H9 (cell line): ENCODE measurements around the gene TAS2R42. TPM values are rescaled to one million over a fixed set of nuclear protein-coding genes. Genes with fewer than 3 reads are reported as not detected.

Experiments
- DNase-seq: peaks from one replicate; pipeline ENCODE4 v3.0.0-alpha.2; 2017
- H2AFZ ChIP-seq: one replicate; pipeline ENCODE4 v1.6.1; 2013; ENCODE audit warnings: mild to moderate bottlenecking, low read length, control low read depth, moderate library complexity
- H2AK5ac ChIP-seq: 2 replicates; pipeline ENCODE4 v1.6.1; 2013; ENCODE audit warnings: low read length, control low read depth, mixed read lengths; ENCODE audit not compliant: insufficient read length
- H2BK120ac ChIP-seq: one replicate; pipeline ENCODE4 v1.6.1; 2013; ENCODE audit warnings: low read depth, mild to moderate bottlenecking, low read length, control low read depth, inconsistent platforms; ENCODE audit not compliant: poor library complexity, severe bottlenecking
- H2BK12ac ChIP-seq: 2 replicates; pipeline ENCODE4 v1.6.1; 2013; ENCODE audit warnings: low read length, control low read depth, mixed read lengths, low read depth; ENCODE audit not compliant: insufficient read length
- H2BK15ac ChIP-seq: 2 replicates; pipeline ENCODE4 v1.6.1; 2013; ENCODE audit warnings: low read depth, low read length, control low read depth
- H2BK20ac ChIP-seq: one replicate; pipeline ENCODE4 v1.6.1; 2013; ENCODE audit warnings: low read depth, mild to moderate bottlenecking, low read length, control low read depth, inconsistent platforms; ENCODE audit not compliant: poor library complexity, severe bottlenecking
- H2BK5ac ChIP-seq: 2 replicates; pipeline ENCODE4 v1.6.1; 2013; ENCODE audit warnings: low read length, control low read depth, mixed read lengths; ENCODE audit not compliant: insufficient read length
- H3K14ac ChIP-seq: 2 replicates; pipeline ENCODE4 v1.6.1; 2013; ENCODE audit warnings: low read length, control low read depth; ENCODE audit not compliant: insufficient read depth
- H3K18ac ChIP-seq: 2 replicates; pipeline ENCODE4 v1.6.1; 2013; ENCODE audit warnings: low read depth, mild to moderate bottlenecking, mixed read lengths, low read length, control low read depth; ENCODE audit not compliant: insufficient read length
- H3K23ac ChIP-seq: 2 replicates; pipeline ENCODE4 v1.6.1; 2013; ENCODE audit warnings: low read length, control low read depth, mixed read lengths, low read depth; ENCODE audit not compliant: insufficient read length
- H3K23me2 ChIP-seq: 2 replicates; pipeline ENCODE4 v1.6.1; 2013; ENCODE audit warnings: low read depth, mild to moderate bottlenecking, mixed read lengths, low read length, control low read depth; ENCODE audit not compliant: insufficient read length, poor library complexity, severe bottlenecking
- H3K27ac ChIP-seq: 2 replicates; pipeline ENCODE4 v1.5.1; 2013; ENCODE audit warnings: low read length, control low read depth, mixed read lengths, low read depth; ENCODE audit not compliant: insufficient read length
- H3K27me3 ChIP-seq: 2 replicates; pipeline ENCODE4 v1.6.1; 2013; ENCODE audit warnings: low read length, control low read depth, inconsistent platforms; ENCODE audit not compliant: insufficient read depth
- H3K4ac ChIP-seq: 2 replicates; pipeline ENCODE4 v1.6.1; 2013; ENCODE audit warnings: low read depth, mild to moderate bottlenecking, control low read depth, inconsistent platforms, low read length, moderate library complexity
- H3K4me1 ChIP-seq: 2 replicates; pipeline ENCODE4 v1.6.1; 2013; ENCODE audit warnings: low read length, control low read depth, inconsistent platforms; ENCODE audit not compliant: insufficient read depth
- H3K4me2 ChIP-seq: 2 replicates; pipeline ENCODE4 v1.6.1; 2013; ENCODE audit warnings: low read length, control low read depth, mixed read lengths; ENCODE audit not compliant: insufficient read length, insufficient read depth
- H3K56ac ChIP-seq: 2 replicates; pipeline ENCODE4 v1.6.1; 2013; ENCODE audit warnings: low read depth, mild to moderate bottlenecking, mixed read lengths, low read length, control low read depth; ENCODE audit not compliant: insufficient read length
- H3K79me1 ChIP-seq: 2 replicates; pipeline ENCODE4 v1.6.1; 2013; ENCODE audit warnings: low read depth, mild to moderate bottlenecking, moderate library complexity, low read length, control low read depth, inconsistent platforms; ENCODE audit not compliant: insufficient read depth, poor library complexity, severe bottlenecking
- H3K79me2 ChIP-seq: 2 replicates; pipeline ENCODE4 v1.6.1; 2013; ENCODE audit warnings: low read length, control low read depth, inconsistent platforms; ENCODE audit not compliant: insufficient read depth
- H3K9ac ChIP-seq: 2 replicates; pipeline ENCODE4 v1.6.1; 2013; ENCODE audit warnings: low read length, control low read depth, mixed read lengths; ENCODE audit not compliant: insufficient read length; ENCODE audit errors: extremely low read depth
- H3K9me3 ChIP-seq: one replicate; pipeline ENCODE4 v1.6.1; 2013; ENCODE audit warnings: low read depth, low read length, inconsistent platforms; ENCODE audit not compliant: control insufficient read depth
- H3T11ph ChIP-seq: one replicate; pipeline ENCODE4 v1.6.1; 2013; ENCODE audit warnings: mild to moderate bottlenecking, low read length, control low read depth, inconsistent platforms
- H4K20me1 ChIP-seq: one replicate; pipeline ENCODE4 v1.6.1; 2013; ENCODE audit not compliant: control insufficient read depth, insufficient read length, insufficient read depth
- H4K5ac ChIP-seq: 2 replicates; pipeline ENCODE4 v1.6.1; 2013; ENCODE audit warnings: low read depth, mild to moderate bottlenecking, mixed read lengths, low read length, control low read depth; ENCODE audit not compliant: insufficient read length
- H4K8ac ChIP-seq: replicated peaks from 2 replicates; pipeline ENCODE4 v1.6.1; 2013; ENCODE audit warnings: low read length, control low read depth, mixed read lengths, low read depth; ENCODE audit not compliant: insufficient read length
- H4K91ac ChIP-seq: 2 replicates; pipeline ENCODE4 v1.6.1; 2013; ENCODE audit warnings: low read depth, mild to moderate bottlenecking, moderate library complexity, mixed read lengths, low read length, control low read depth; ENCODE audit not compliant: insufficient read length
- H3K27ac Mint-ChIP-seq, 3 experiments: 2 replicates in 2 of 3; 3 replicates in 1 of 3; pipeline ENCODE4 v1.8.0; 2020 to 2021; ENCODE audit warnings: mixed read lengths in 3 of 3, mild to moderate bottlenecking in 1 of 3, moderate library complexity in 1 of 3
- H3K27me3 Mint-ChIP-seq: 2 replicates; pipeline ENCODE4 v1.8.0; 2021; ENCODE audit warnings: low read depth, mild to moderate bottlenecking, moderate library complexity, mixed read lengths
- H3K36me3 Mint-ChIP-seq, 3 experiments: 2 replicates in 2 of 3; 3 replicates in 1 of 3; pipeline ENCODE4 v1.8.0; 2020 to 2021; ENCODE audit warnings: low read depth in 3 of 3, mixed read lengths in 3 of 3; ENCODE audit not compliant: insufficient read depth in 1 of 3
- H3K4me1 Mint-ChIP-seq, 2 experiments: 2 replicates each; pipeline ENCODE4 v1.8.0; 2020; ENCODE audit warnings: mixed read lengths in 2 of 2
- H3K4me3 Mint-ChIP-seq, 2 experiments: 2 replicates in 1 of 2; 3 replicates in 1 of 2; pipeline ENCODE4 v1.8.0; 2020 to 2021; ENCODE audit warnings: mild to moderate bottlenecking in 2 of 2, mixed read lengths in 2 of 2, moderate library complexity in 1 of 2
- H3K9me3 Mint-ChIP-seq, 2 experiments: 2 replicates in 1 of 2; 3 replicates in 1 of 2; pipeline ENCODE4 v1.8.0; 2020; ENCODE audit warnings: mild to moderate bottlenecking in 2 of 2, mixed read lengths in 2 of 2, moderate library complexity in 1 of 2
- WGBS: extraction: QIAGEN DNeasy Blood & Tissue Kit; methylation state at CpG from one replicate; pipeline ENCODE4 v1.1.7; 2013; ENCODE audit warnings: missing lambda C conversion rate, low lambda C conversion rate, mixed read lengths; ENCODE audit not compliant: insufficient read length; ENCODE audit errors: extremely low coverage; 5-methylcytosine and 5-hydroxymethylcytosine counted together
- total RNA-seq: library from RNA; stranded (reverse); gene quantifications from 2 replicates; pipeline ENCODE4 v1.2.1, GENCODE V29; 2021
- TF ChIP-seq, protein P1 (sequence below): fragments of 200-600 bp; sonication (generic); conservative IDR thresholded peaks from 3 replicates; pipeline ENCODE4 v1.8.0; 2021; ENCODE audit warnings: antibody characterized with exemption, mild to moderate bottlenecking

The TAS2R42 gene
- total RNA-seq, 1 experiment from 2014 or later, result not detected

DNA sequence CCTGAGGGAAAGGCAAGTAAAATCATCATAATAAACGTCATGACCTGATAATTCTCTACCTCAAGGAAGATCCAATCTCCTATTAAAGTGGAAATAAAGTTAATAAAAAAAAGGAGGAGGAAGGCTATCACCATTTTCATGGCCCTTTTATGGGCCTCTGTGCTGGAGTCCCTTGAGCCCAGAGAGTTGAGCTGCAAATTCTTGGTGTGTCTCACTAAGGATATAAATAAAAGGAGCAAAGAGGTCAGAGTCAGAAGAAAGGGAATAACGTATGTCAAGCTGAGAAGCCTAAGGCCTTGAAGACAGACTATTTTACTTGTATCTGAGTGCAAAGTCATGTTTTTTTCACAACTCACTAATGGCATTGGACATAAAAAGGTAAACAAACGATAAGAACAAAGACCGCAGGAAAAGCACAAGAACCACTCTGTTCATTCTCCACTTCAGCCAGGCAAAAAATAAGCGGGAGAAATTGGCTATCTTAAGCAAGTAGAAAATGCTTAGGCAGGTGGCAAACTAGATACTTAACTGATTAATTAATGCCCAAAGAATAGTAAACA lies 27.8 kb downstream of the TAS2R42 start:
- Mint-ChIP-seq H3K36me3 (peaks cover 21 to 45% (median 41%) of the 10 kb centered on the region in 3 experiments), H3K4me3 (no peak overlapping the region), H3K27ac (peak overlapping the region in 1 of 3 experiments; percentile 49; a peak in 2 of 7 replicates), H3K4me1 (peaks cover 22 to 34% of the 10 kb centered on the region in 2 experiments), H3K9me3 (peaks cover 15 to 16% of the 10 kb centered on the region in 2 experiments), H3K27me3 (no peaks in the 10 kb centered on the region)
- no peak overlapping the region for H3K14ac ChIP-seq
- no peaks in the 10 kb centered on the region for H3K23me2 ChIP-seq
- H3K79me2 ChIP-seq, result peaks cover 11% of the 10 kb centered on the region; the same call in 1 of the 2 replicates
- H2BK12ac ChIP-seq, result no peak overlapping the region
- H2BK5ac ChIP-seq, result no peak overlapping the region
- H2BK120ac ChIP-seq, result no peak overlapping the region
- TF ChIP-seq, protein P1, sequence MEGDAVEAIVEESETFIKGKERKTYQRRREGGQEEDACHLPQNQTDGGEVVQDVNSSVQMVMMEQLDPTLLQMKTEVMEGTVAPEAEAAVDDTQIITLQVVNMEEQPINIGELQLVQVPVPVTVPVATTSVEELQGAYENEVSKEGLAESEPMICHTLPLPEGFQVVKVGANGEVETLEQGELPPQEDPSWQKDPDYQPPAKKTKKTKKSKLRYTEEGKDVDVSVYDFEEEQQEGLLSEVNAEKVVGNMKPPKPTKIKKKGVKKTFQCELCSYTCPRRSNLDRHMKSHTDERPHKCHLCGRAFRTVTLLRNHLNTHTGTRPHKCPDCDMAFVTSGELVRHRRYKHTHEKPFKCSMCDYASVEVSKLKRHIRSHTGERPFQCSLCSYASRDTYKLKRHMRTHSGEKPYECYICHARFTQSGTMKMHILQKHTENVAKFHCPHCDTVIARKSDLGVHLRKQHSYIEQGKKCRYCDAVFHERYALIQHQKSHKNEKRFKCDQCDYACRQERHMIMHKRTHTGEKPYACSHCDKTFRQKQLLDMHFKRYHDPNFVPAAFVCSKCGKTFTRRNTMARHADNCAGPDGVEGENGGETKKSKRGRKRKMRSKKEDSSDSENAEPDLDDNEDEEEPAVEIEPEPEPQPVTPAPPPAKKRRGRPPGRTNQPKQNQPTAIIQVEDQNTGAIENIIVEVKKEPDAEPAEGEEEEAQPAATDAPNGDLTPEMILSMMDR, result no peak
- no peak overlapping the region for H3K9ac ChIP-seq
- H3K9me3 ChIP-seq, result no peaks in the 10 kb centered on the region
- H3K4me1 ChIP-seq, result no peaks in the 10 kb centered on the region
- no peak overlapping the region for H3K18ac ChIP-seq
- no peak overlapping the region for H2AFZ ChIP-seq
- no peak overlapping the region for H2AK5ac ChIP-seq
- DNase-seq, result no peak
- H3K4ac ChIP-seq, result no peak overlapping the region
- H3K27ac ChIP-seq, result no peak overlapping the region
- no peak overlapping the region for H4K91ac ChIP-seq
- no peak overlapping the region for H4K5ac ChIP-seq
- H4K20me1 ChIP-seq, result no peaks in the 10 kb centered on the region
- H3K79me1 ChIP-seq, result no peaks in the 10 kb centered on the region
- H2BK20ac ChIP-seq, result no peak overlapping the region
- WGBS, result no CpG with 5 or more reads among the region's 5 CpGs
- H3K56ac ChIP-seq, result no peak overlapping the region
- H4K8ac ChIP-seq, result no peak overlapping the region
- no peaks in the 10 kb centered on the region for H3K27me3 ChIP-seq
- H3T11ph ChIP-seq, result no peak overlapping the region
- H3K23ac ChIP-seq, result no peak overlapping the region
- no peak overlapping the region for H2BK15ac ChIP-seq
- no peak overlapping the region for H3K4me2 ChIP-seq
